K562 (cell line): ENCODE data around the gene ADAMTS2.

Experiments used
- CREM ChIP-seq: IDR thresholded peaks from 2 replicates; pipeline ENCODE4 v1.6.1; 2014; ENCODE audit warnings: antibody characterized with exemption, low read depth
- DNMT1 ChIP-seq: fragments of 450-650 bp; IDR thresholded peaks from 2 replicates; pipeline ENCODE4 v1.6.1; 2016; ENCODE audit warnings: antibody characterized with exemption, mild to moderate bottlenecking
- ILK ChIP-seq: fragments of 450-650 bp; IDR thresholded peaks from 2 replicates; pipeline ENCODE4 v1.6.1; 2016; ENCODE audit warnings: missing genetic modification characterization, low read depth, mild to moderate bottlenecking, missing compliant biosample characterization, moderate library complexity, borderline replicate concordance
- MEF2A ChIP-seq: IDR thresholded peaks from 2 replicates; pipeline ENCODE4 v1.6.1; 2011; ENCODE audit warnings: low read depth, mild to moderate bottlenecking, low read length, moderate library complexity; ENCODE audit not compliant: control insufficient read depth
- POLR2AphosphoS5 ChIP-seq: IDR thresholded peaks from 2 replicates; pipeline ENCODE4 v1.6.1; 2011; ENCODE audit warnings: mild to moderate bottlenecking, low read depth, low read length, moderate library complexity; ENCODE audit not compliant: control insufficient read depth, insufficient read depth
- PTRF ChIP-seq: fragments of 450-650 bp; IDR thresholded peaks from 2 replicates; pipeline ENCODE4 v1.6.1; 2016; ENCODE audit warnings: mild to moderate bottlenecking, missing genetic modification characterization, missing compliant biosample characterization
- TOE1 ChIP-seq, 2 experiments: fragments of 450-650 bp in 1 of 2; sonication (generic) in 1 of 2; formaldehyde crosslinking in 1 of 2; IDR thresholded peaks; 2 replicates each; pipeline versions ENCODE4 v1.7.1 to v1.8.0; 2016 to 2022; ENCODE audit warnings: borderline replicate concordance in 2 of 2, mild to moderate bottlenecking in 2 of 2, antibody characterized with exemption in 1 of 2, inconsistent platforms in 1 of 2, low read depth in 1 of 2, missing genetic modification reagents in 1 of 2, moderate library complexity in 1 of 2
- ZNF121 ChIP-seq: sonication (generic); formaldehyde crosslinking; conservative IDR thresholded peaks from 2 replicates; pipeline ENCODE4 v1.8.0; 2022; ENCODE audit warnings: missing genetic modification reagents
- TF ChIP-seq, protein P1 (sequence below), 3 experiments: IDR thresholded peaks in 2 of 3; conservative IDR thresholded peaks in 1 of 3; 2 replicates each; pipeline ENCODE4 v1.5.1; 2011 to 2012; ENCODE audit warnings: low read length in 3 of 3, mild to moderate bottlenecking in 3 of 3, control low read depth in 2 of 3, improper control_type of control experiment in 1 of 3, inconsistent platforms in 1 of 3, low read depth in 1 of 3, mixed read lengths in 1 of 3, moderate library complexity in 1 of 3; ENCODE audit not compliant: insufficient read depth in 2 of 3
- TF ChIP-seq, protein P2 (sequence below): fragments of 250-450 bp; sonication (Bioruptor Pico); IDR thresholded peaks from 2 replicates; pipeline ENCODE4 v1.5.0; 2021

DNA sequence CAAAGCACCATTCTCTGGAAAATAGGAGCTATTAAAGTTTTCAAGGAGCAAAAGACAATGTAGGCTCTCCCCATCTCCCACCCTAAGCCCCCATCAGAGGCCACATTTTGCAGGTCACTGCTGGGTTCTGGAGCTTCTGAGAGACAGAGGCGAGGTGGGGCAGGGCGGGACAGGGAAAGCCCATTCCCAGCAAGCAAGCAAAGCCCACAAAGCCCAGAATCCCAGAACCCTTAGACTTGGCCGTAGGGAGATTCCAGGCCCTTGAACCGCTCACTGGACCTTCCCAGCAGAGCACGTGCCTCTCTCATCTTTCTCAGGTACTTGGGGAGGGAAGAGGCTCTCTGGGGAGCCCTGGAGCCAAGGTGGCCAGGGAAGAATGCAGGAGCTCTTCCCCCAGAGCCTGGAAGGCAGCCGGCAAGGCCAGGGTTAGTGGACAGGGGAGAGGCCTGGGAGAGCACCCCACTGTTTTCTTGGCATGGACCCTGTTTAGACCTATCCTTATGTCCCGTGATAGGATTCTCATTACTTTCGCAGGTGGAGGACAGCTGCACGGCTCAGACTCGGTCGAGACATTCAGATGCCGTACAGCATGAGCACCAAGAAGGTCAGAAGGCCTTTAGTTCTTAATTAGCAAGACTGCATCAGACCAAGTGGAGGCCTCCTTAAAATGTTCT is 232.7 kb downstream of the ADAMTS2 start:
- TF ChIP-seq ILK (tag) (no peak), ZNF121 (CRISPR knock-in tag) (no peak), PTRF (tag) (no peak), MEF2A (no peak), TOE1 (IDR thresholded peaks at IDR 0.05; ENCODE audit: borderline replicate concordance) (no peak), TOE1 (CRISPR knock-in tag; IDR thresholded peaks at IDR 0.05; ENCODE audit: borderline replicate concordance, low read depth) (no peak), DNMT1 (no peak), CREM (no peak), POLR2AphosphoS5 (no peak)
- TF ChIP-seq, protein P1, sequence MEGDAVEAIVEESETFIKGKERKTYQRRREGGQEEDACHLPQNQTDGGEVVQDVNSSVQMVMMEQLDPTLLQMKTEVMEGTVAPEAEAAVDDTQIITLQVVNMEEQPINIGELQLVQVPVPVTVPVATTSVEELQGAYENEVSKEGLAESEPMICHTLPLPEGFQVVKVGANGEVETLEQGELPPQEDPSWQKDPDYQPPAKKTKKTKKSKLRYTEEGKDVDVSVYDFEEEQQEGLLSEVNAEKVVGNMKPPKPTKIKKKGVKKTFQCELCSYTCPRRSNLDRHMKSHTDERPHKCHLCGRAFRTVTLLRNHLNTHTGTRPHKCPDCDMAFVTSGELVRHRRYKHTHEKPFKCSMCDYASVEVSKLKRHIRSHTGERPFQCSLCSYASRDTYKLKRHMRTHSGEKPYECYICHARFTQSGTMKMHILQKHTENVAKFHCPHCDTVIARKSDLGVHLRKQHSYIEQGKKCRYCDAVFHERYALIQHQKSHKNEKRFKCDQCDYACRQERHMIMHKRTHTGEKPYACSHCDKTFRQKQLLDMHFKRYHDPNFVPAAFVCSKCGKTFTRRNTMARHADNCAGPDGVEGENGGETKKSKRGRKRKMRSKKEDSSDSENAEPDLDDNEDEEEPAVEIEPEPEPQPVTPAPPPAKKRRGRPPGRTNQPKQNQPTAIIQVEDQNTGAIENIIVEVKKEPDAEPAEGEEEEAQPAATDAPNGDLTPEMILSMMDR (IDR thresholded peaks at IDR 0.05 in 2 of 3, conservative IDR thresholded peaks at IDR 0.05 in 1 of 3; ENCODE audit: insufficient read depth in 2 of 3, low read depth in 1 of 3, low read length in 3 of 3) = no peak
- TF ChIP-seq, protein P2, sequence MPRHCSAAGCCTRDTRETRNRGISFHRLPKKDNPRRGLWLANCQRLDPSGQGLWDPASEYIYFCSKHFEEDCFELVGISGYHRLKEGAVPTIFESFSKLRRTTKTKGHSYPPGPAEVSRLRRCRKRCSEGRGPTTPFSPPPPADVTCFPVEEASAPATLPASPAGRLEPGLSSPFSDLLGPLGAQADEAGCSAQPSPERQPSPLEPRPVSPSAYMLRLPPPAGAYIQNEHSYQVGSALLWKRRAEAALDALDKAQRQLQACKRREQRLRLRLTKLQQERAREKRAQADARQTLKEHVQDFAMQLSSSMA (CRISPR knock-in tag) = no peak
